HG03558 (cell line): ENCODE results near the gene PIK3C2G.

Experiments used
- ATAC-seq: cut with Tn5 transposase; IDR thresholded peaks from one replicate; pipeline ENCODE4 v1.9.1; 2021; ENCODE audit warnings: moderate number of reproducible peaks; ENCODE audit not compliant: unreplicated experiment; ENCODE audit errors: extremely low read depth

Gene PIK3C2G

DNA sequence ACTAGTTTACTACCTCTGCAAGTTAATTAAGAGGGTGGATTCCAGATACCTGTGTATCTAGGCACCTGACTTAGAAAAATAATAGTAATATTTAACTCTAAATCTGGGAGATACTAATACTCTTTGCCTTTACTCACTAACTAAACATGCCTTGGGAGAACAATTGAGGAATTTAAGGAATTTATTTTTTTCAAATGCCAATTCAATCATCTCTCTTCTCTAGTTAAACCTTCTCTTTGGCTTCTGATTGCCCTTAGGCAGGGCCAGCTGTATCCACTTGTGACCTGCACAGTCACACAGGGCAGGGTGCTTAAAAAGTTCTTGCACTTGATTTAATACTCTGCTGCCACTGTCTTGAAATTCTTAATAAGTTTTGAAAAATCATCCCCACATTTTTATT lies 334.1 kb downstream of the PIK3C2G start:
- ATAC-seq, result no peak

DNA sequence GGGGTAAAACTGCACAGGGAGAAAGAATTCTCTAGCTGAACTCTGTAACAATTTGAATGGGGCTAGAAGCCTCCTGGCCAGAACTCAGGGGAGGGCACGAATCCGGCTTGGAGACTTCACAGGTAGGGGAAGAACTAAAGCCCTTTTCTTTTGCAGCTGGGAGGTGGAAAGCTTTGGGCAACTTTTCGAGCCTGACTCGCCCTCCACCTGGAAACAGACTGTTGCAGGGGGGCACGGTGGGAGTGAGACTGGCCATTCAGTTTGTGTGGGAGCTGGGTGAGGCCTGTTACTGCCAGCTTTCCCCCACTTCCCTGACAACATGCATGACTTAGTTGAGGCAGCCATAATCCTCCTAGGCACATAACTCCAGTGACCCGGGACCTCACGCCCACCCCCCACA lies 340.6 kb downstream of the PIK3C2G start:
- ATAC-seq, result no peak

DNA sequence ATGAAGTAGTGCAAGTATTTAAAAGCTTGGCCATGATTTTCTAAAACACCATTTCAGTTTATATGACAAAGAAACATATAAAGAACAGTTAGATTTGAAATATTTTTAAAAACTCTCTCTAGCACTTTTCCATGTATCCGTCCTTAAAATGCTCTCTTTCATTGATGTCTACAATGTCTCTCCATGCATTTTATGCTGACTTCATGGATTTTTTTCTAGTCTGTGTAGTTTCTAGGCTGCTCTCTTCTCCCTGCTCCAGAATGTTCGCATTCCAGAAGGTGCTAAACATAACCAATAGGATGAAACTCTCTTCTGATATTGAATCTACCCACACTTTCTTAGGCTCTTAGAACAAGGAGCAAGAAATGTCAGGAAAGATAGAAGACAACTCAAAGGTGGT lies 351.7 kb downstream of the PIK3C2G start:
- no peak for ATAC-seq

DNA sequence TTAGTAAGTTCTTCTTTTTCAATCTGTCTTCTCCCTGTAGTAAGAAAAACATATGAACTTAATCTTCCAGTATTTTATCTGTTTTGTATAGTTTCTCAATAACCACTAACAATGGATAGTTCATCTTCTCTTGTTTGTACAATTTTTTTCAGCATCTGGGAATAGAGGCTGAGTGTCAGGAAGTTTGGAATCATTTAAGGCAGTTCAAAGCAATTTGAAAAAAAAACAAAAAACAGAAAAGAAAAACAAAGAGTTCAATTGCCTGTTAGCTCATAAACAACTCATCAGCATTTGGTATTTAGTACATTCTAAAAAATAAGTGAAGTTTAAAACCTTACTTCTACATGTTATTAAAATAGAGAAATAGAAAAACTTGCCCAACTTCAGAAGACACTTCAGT lies 359.7 kb downstream of the PIK3C2G start:
- no peak for ATAC-seq

DNA sequence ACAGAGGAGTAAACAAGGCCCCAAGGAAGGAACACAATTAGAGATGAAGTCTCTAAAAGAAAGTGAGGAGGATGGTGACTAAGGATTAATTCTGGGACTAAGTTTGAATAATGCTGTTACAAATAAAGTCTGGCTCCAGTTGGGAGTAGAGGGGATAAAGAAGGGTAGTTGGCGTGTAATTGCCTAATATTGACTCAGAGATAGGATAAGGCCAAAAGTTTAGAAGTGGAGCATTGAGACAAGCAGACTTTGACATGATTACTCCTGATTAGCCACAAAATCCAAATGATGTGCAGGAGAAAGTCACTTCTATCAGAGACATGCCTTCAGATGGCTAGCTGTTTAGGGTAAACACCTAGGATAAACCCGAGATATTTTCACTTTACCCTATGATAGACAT lies 368.1 kb downstream of the PIK3C2G start:
- ATAC-seq, result no peak

DNA sequence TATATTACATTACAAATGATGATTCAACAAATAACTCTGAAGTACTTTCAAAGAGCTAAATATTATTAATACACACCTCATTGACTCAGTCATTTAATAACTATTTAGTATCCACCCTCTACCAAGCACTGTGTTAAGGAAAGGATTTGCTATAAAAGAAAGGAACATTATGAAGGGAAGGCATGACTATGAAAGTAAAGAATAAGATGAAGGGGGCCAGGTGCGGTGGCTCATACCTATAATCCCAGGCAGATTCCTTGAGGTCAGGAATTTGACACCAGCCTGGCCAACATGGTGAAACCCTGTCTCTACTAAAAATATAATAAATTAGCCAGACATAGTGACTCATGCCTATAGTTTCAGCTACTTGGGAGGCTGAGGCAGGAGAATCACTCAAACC lies 368.6 kb downstream of the PIK3C2G start:
- ATAC-seq, result no peak

DNA sequence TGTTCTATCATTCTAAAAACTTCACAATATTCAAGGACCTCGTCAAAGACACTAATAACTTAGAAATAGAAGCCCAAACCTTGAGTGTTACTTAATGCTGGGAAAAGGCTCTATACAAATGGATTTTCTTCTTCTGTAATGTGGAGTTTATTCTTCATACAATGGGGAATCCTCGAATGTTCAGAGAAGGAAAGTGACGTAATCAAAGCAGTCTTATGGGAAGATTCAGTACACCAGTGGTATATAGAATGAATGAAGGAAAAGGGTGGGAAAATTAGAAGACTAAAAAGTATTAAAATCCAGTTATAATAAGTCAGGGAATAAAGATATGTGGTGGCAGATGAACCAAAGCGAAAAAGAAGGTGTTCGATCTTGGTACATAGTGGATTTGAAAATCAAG lies 370.0 kb downstream of the PIK3C2G start:
- ATAC-seq, result no peak

DNA sequence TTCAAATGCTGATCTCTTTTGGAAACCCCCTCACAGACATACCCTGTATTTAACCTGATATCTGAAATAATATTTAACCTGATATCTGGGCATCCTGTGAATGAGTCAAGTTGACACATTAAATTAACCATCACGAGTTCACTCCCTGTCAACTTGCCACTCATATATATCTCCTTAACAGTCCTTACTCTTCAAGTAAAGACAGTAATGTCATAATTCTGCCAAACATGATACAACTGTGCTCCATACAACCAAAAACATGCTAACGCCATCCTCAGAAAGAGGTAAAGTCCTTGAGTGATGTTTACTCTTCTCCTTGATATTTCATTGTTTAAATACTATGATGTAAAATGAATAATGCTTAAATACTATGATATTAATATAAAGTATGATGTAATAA lies 371.5 kb downstream of the PIK3C2G start:
- no peak for ATAC-seq

DNA sequence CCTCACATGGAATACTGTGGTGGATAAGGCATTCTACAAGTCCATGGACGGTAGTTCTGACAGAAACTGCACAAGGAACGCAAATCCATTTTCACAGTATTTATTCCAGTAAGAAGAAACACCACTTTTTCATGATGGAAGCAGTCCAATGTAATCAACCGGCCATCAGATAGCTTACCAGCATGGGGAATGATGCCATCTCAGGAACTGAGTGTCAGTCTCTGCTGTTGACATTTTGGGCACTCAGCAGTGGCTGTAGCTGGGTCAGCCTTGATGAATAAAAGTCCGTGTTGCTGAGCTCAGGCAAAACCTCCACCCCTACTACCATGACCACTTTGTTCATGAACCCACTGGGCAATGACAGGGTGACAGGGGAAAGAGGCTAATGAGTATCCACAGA lies 373.1 kb downstream of the PIK3C2G start:
- ATAC-seq, result no peak

DNA sequence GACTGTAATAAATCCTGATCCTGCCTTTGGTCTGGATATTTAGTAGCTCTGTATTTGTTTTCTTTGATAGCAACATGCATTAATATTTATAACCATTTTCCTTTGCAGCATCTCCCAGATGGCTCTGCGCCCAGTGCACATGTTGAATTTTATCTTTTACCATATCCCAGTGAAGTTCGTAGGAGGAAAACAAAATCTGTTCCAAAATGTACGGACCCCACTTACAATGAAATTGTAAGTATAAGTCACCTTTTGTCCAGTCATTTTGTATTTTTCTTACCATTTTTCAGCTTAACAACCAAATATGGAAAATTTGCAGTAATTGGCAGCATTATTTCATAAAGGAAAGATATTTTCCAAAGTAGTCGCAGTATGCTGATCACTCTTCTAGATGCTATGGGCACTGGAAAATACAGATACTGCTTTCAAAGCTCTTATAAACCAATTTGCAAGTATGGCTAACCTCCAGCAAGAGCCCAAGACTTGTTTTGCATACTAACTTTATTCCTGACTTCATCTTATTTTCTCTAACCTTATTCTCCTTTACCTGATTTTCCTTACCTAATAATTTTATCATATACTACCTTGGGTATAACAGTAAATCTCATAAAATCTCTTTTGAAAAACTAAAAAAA lies 379.1 kb downstream of the PIK3C2G start:
- ATAC-seq, result no peak

DNA sequence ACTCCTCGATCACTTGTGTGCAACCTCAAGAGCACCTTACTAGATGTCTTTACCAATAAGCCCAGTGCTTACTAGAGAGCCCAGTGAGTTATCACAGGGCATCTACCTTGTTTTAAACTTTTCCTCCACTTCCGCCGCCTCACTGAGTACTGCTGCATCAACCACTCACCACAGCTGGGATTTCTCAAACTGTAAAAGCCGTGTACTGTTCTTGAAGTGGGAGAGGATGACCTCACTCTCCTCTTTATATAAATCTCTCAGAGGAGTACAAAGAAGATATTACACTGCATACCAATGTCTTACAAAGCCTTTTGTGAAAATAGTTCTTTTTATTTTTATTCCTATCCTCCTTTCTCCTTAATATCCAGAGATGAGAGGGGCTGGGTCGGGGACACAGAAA lies 382.4 kb downstream of the PIK3C2G start:
- no peak for ATAC-seq

DNA sequence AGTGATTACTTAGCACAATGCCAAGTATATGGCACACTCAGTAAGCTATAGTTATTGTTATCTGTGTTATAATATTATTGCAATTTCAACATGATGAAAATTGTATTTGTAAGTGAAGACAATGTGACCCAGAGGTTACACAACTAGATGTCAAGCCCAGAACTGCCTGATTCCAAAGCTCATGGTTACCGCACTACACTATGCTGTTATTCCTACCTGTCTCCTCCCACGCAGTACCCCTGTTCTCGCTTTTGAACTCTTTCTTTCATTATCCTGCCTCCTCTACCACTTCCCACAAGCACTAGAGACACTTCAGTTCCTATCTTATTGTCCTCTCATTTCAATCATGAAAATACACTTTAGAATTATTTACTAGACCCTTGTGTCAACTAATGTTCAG lies 383.2 kb downstream of the PIK3C2G start:
- ATAC-seq, result no peak

DNA sequence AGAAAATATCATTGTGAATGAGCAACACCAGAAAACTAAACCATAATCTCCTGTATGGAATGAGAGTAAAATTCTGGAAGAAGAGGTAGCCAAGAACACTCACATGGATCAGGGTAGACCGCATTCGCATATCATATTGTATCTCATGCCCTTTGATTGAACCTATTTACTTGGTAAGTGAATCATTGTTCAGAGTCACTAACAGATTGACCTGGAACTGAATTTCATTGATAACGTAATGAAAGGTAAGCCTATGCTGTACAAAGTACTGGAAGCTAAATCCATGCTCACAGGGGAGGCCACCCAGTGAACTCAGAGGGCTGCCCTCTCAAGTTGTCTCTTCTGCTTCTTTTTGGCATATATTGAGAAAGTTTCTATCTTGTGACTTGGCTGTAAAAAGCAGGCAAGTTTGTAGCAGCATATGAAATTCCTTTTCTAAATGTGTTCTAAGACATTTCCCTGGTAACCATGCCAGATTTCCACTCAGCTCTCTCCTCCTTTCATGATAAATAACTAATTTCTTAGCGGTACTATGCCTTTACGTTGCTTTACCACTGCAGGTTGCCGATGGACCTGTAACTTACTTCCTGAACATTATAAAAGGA lies 385.1 kb downstream of the PIK3C2G start:
- no peak for ATAC-seq

DNA sequence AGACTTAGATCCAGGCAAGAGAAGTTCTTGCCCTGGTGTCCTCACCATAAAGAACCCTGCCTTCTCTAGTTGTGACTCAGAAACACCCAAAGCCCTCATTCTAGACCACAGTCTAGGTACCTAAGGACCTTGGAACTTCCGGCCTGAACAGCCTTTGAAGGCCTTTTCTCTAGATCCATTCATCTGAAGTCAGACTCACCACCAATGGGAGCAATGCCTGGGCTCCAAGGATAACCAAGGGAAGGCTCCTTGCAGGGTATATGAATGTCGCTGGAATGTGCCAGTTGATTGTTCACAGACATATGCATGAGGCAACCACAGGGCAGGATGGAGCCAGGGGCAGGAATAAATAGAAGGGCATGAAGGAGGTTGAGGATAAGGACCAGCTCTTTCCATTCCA lies 390.2 kb downstream of the PIK3C2G start:
- ATAC-seq, result no peak

DNA sequence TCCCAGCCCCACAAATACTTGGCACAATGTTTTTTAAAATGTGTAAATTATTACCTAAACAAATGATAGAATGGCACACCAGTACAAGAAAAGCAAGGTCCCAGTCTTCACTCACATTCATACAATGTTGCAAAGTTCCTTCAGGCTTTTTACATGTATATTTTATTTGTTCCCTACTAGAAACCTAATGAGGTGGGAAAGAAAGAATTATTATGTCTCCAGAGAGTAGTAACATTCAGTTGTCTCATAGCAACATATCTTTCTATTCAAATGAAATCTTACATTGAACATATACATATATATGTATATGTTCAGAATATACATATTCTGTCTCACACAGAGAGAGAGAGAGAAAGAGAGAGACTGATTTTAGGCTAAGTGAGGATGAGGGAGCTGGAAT lies 391.3 kb downstream of the PIK3C2G start:
- ATAC-seq, result no peak

DNA sequence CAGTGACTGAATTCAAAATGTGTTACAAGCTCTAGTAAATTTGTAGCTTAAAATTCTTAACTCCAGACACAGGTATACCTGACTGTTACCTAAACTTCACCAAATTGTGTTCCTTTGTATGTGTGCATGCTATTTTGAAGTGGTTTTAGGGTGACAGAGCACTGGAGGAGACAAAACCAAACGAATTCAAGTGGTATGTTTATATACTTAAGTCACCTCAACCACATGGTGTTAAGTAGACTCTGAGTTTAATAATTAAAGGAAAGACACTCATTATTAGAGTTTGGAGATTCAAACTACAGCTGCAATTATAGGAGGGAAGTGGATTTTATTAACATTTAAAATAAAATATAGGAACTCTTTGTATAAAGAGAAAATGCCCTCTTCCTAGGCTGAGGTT lies 392.1 kb downstream of the PIK3C2G start:
- no peak for ATAC-seq

DNA sequence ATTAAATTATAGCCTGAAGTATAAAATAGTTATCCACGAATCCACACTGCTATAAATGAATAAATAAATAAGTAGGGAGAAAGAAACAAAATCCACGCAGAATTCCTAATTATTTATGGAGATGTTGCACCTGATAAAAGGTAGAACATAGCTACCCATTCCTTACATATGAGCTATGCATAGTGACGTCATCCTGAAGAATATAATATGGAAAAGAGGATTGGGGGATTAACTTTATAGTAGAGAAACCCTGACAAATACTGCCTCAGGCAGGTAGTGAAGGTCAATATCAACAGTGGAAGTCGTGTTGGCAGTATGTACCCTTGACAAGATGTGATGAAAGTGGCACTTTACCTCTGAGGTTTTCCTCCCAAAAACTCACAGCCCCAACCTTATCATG lies 394.0 kb downstream of the PIK3C2G start:
- ATAC-seq, result no peak

DNA sequence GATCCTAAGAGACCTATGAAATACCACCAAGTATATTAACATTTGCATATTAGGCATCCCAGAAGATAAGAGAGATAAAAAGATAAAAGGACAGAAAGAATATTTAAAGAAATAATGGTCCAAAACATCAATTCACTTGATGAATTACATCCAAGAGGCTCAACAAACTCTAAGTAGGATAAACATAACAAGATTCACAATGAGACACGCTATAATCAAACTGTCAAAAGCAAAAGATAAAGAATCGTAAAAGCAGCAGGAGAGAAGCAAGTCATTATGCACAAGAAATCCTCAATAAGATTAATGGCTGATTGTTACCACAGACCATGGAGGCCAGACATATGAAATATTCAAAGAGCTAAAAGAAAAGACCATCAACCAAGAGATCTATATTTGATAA lies 396.9 kb downstream of the PIK3C2G start:
- ATAC-seq, result no peak

DNA sequence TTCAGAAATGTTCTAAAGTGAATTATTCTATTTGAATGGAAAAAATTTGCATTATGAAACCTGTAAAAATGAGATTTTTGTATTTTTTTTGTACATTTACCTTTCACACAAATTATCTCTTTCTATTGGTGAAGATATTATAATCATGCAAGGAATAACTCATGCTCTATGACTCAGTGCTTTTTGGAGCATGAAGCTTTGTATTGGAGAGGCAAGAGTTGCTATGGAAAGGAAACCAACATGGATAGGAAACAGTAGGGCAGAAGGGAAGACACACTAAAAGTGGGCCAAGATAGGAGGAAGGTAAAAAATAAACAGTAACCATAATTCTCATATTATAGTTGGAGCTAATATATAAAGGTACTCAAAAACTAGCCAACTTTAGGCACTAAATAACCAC lies 397.5 kb downstream of the PIK3C2G start:
- ATAC-seq, result no peak

DNA sequence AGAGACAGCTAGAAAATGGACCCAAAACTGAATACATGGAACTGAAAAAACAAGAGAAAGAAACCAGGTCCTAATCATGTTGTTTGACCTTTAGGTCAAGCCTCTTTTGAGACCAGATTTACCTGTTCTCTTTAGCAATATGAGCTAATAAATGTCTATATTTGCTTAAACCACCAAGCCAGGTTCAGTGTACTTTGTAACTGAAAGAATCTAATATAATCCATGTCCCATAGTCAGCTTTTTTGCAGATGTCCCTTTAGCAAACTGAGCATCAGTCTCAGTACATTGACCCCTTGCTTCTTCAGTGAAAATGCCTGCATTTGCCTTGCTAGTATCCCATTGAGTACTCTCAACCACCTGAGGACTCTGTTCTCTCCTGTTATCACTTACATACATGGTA lies 414.8 kb downstream of the PIK3C2G start:
- no peak for ATAC-seq

DNA sequence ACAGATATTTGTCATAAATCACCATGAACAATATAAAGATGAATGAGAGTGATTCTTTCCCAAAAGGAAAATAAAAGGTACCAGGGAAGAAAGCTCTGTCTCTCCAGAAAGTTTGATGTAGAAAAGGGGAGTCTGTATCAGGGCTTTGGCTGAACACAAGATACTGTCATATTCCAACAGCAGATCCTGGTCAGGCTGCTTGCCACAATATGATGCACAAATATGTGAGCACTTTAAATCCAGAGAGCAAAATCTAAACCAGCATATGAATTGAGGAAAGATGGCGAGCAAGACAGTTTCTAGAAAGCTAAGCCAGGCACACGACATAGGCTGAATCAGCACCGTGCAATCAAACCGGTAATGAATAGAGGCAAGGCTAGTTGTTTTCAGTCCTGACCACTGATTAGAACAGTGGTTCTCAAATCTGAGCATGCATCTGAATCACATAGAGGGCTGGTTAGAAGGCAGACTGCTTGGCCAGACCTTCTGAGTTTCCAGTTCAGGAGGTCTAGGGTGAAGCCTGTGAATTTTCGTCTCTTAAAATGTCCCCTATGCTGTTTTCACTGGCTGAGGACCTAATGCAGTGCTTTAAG lies 415.8 kb downstream of the PIK3C2G start:
- ATAC-seq, result no peak

DNA sequence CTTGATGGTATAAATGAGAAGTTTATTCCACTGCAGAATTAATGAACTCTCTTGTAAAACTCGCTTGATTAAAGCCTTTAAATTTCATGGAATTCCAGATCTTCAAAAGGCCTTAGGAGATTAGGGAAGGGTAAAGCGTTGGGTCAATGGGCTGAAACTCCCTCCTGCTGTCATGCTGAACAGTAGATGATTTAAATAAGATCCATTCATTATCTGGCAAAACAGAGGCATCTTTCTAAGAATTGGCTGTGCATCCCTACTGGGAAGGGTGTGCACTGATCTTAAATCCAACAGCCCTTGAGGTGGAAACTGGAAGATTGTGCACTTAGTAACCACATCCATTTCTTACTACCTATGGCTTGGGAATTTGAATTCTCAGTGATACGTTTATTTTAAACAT lies 420.5 kb downstream of the PIK3C2G start:
- ATAC-seq, result no peak
